Hepatocyte (in vitro differentiated cells): ENCODE results near the gene GMDS.

Experiments
- CTCF ChIP-seq: fragments of 200-600 bp; sonication (generic); IDR thresholded peaks from 2 replicates; pipeline ENCODE4 v1.5.1; 2016; ENCODE audit warnings: antibody characterized with exemption, mild to moderate bottlenecking; ENCODE audit not compliant: poor library complexity
- EZH2 ChIP-seq: fragments of 200-600 bp; sonication (generic); IDR thresholded peaks from 2 replicates; pipeline ENCODE4 v1.6.1; 2016; ENCODE audit warnings: antibody characterized with exemption, mild to moderate bottlenecking, borderline replicate concordance
- EZH2phosphoT487 ChIP-seq: fragments of 200-600 bp; sonication (generic); IDR thresholded peaks from one replicate; pipeline ENCODE4 v1.6.1; 2018; ENCODE audit warnings: antibody characterized with exemption, mild to moderate bottlenecking, low read depth, moderate library complexity; ENCODE audit not compliant: unreplicated experiment, severe bottlenecking

GRCh38 chr6:1970151-1970561 lies 275.2 kb downstream of the GMDS start:
- TF ChIP-seq CTCF (no peak), EZH2phosphoT487 (no peak), EZH2 (no peak)
